SKM-1 treated with dmso at 0.1 percent for 144 hours (cell line): ENCODE results near the gene DIP2C.

Experiments
- DNase-seq: peaks from one replicate; lab custom pipeline; 2025; ENCODE audit not compliant: unreplicated experiment; lab: John Stamatoyannopoulos, UW

Gene DIP2C

DNA sequence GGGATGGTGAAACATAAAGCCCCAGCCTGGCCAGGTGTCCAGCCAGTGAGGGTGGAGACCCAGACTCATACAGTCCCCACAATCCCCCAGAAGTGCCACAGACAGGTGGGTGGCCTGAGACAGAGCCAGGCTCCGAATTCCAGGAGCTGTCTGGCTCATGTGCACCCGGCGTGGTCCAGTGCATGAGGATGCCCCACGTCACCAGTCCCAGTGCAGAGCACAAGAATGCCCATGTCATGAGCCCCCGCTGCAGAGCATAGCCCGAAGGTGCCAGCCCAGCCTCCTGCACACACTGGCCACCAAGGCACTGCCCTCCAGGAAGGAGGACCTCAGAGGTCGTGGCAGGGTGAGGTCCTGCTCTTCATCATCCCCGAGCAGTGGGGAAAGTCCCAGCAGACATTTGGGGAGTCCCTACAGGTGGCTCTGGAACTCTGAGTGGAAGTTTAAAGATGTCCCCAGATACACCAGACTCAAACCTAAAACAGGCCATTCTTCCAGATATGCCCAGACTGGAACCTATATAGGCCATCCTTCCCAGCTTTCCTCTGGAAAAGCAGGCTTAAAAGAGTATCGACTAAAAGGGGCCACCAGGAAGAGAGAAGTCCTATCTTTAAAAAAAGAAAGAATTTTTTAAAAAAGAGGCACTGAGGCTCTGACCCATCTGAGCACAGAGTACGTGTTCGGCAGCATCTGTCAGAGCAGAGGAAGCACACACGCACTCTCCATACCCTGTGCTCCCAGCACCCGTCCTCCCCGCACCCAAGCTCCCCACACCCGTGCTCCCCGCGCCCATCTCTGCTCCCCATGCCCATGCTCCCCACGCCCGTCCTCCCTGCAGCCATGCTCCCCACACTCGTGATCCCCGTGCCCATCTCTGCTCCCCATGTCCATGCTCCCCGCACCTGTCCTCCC lies 11.5 kb downstream of the DIP2C start:
- DNase-seq: no peak

DNA sequence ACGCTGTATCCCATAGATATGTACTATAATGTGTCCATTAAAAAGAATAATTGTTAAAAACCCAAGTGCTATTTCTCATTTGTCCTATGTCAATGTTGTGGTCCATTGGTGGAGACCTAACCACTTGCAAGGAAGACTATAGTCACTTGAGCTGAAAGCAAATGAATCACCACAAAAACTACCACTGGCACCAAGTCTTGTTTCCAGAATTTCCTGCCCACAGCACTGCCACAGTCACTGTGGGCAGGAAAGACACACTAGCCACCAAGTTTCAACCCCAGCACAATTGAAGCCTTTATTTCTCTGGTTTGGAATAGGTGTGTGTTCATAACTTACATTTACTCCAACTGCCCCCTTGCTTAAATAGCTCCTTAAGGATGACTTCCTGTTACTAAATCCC lies 12.4 kb downstream of the DIP2C start:
- no peak for DNase-seq

- no peak for DNase-seq
Measured at GRCh38 chr10:676178-676577, 13.3 kb downstream of the DIP2C start.

- no peak for DNase-seq
Measured at GRCh38 chr10:675532-675931, 13.9 kb downstream of the DIP2C start.

DNA sequence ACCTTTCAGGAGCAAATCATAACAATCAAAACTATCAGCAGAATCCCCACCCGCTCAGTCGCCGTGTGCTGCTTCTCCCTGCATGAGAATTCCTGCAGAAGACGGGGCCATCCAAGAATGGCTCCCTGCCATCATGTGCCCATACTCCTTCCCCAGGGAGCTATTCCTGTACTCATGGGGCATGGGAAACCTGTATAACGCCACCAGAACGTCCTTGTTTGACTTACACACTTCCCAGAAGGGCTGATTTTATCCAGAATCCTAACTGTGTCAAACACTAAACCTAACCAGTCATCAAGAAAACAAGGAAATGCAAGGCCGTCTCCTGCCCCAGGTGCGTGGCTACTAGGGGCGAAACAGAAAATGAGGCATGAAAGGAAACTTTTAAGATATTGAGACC lies 16.0 kb downstream of the DIP2C start:
- DNase-seq: no peak

- DNase-seq: no peak
Measured at GRCh38 chr10:672992-673391, 16.5 kb downstream of the DIP2C start.

DNA sequence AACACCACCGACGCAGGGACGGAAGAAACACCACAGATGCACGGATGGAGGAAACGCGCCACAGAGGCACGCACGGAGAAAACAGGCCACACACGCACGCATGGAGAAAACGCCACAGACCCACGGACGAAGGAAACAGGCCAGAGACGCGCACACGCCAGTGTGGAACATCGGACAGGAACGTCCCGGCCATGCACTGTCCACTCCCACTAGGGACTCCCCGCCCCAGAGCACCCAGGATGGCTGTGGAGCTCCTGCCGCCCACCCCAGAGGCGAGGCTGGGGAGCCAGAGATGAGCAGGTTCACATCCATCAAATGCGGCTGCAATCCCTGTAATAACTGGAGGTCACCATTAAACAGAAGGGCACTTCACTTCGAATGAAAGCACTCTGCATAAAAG lies 17.3 kb downstream of the DIP2C start:
- DNase-seq: no peak

GRCh38 chr10:670990-671389 lies 18.5 kb downstream of the DIP2C start:
- DNase-seq: no peak

DNA sequence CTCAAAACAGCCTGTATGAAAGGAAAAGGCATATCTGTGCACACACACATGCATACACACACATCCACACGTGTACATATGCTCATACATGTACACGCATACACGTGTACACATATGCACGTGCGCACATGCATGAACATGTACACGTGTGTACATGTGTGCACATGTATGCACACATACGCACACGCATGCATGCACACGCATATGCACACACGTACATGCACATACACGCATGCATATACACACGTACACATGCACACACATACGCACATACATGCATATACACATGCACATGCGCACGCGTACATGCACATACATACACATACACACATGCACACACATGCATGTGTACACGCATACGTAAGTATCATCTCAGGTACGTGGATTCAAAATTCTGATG lies 19.4 kb downstream of the DIP2C start:
- no peak for DNase-seq

GRCh38 chr10:668786-669485 lies 20.5 kb downstream of the DIP2C start:
- DNase-seq: peak; percentile 0

DNA sequence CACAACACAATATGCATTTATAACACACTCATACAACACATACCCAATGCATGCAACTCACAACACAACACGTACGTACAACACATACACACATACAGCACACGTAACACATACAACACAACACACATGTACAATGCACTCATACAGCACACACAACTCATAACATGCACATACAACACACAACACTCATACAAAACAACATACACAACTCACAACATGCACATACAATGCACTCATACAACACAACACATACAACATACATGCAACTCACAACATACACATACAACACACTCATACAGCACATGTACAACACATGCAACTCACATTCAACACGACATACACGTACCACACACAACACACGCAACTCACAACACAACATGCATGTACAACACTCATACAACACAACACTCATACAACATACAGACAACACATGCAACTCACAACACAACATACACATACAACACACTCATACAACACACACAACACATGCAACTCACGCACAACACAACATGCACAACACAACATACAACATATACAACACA lies 21.8 kb downstream of the DIP2C start:
- no peak for DNase-seq

GRCh38 chr10:667096-667495 lies 22.4 kb downstream of the DIP2C start:
- DNase-seq: no peak

GRCh38 chr10:666237-667012 lies 23.0 kb downstream of the DIP2C start:
- no peak for DNase-seq

- DNase-seq: no peak
Measured at GRCh38 chr10:665579-666091, 23.8 kb downstream of the DIP2C start.

DNA sequence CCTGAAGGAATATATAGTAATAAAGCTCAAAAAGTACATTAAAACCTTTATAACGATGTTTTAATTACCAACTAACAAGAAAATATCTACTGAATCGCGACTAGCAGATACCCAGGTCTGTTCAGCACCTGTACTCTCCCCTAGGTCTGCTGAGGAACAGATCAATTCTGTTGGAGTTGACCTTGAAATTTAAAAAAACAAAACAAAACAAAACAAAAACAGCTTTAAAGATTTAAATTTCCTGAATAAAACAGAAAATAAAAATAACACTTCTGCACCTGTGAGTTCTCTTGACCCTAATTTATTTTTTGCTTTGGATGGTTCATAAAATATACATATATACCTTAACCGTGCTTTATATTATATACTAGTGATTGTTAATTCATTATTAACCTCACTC lies 24.6 kb downstream of the DIP2C start:
- no peak for DNase-seq

GRCh38 chr10:664301-664700 lies 25.2 kb downstream of the DIP2C start:
- no peak for DNase-seq

DNA sequence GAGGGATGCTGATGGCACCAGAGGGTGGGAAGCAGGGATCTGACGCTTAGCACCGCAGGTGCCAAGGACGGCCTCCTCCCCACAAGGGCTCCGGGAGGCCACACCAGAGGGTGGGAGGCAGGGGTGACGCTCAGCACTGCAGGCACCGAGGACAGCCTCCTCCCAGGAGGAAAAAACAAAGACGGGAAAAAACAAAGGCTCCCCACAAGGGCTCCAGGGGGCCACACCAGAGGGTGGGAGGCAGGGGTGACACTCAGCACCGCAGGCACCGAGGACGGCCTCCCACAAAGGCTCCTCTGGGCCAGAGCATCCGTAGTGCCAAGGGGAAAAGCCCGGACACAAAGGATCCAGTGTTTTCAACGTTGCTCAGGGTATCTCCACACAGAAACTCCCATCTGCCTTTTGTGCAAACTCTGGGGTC lies 25.6 kb downstream of the DIP2C start:
- no peak for DNase-seq

DNA sequence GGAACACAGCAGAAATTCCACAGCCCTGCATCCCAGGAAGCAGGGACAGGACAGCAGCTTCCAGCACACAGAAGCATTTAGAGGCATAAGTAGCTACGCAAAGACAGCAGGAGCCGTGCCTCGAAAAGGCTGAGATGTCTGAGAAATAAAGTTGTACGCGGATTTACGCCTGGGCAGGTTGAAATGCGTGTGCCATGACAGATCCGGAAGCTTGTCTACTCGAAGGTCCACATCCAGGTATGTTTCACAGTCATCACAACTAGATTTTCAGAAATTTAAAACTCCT lies 26.1 kb downstream of the DIP2C start:
- DNase-seq: no peak

DNA sequence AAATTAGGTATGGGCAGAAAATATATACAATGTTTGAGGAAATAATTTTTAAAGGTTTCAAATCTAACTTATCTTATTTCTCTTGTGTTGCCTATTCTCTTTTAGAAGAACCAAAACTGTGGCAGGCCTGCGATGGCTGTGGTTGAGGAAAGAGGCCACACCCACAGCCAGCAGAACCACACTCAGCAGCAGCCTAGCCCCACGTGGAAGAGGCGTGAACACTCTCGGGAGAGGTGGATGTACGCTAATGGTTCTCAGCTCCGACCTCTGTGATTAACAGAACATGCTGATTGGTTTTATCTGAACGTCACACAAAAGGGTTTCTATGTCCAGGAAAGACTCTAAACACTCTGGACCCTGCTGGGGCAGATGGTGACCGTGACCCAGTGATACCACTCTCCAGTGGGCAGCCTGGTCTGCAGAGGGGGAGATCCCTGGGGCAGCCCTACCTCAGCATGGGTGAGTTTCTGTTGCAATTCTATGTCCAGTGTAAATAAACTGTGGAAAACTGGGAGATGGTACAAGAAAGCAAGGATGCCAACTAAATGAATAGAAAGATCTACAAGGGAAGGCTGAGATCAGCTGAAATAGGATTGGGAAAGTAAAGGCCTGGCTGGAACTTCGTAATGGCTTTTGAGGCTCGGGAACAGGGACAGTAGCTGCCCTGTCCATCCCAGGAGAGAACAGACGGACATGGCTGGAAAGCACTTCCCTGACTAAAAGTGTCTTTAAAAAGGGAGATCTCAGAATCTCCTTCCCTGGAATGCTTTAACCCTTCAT lies 26.6 kb downstream of the DIP2C start:
- no peak for DNase-seq

DNA sequence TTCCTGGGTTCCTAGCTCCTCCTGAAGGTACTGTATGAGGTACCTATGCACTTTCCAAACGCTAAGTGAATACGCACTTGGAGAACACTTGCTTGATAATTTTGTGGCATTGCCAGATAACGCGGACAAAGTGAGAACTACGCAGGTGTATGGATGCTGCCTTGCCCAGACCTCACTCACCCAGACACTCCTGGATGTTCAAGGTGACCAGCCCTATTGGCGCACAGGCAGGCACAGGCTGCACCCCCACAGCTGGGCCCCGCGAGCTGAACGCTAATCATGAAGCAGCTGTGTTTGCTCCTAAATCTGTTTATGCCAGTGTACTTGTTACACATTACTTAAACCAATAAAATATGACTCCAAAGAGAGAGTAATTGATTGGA lies 27.3 kb downstream of the DIP2C start:
- DNase-seq: no peak
